ENCODE data around the gene METTL26. TPM values are rescaled to one million over a fixed set of nuclear protein-coding genes. Genes with fewer than 3 reads are reported as not detected.

METTL26 gene
- polyA plus RNA-seq, 1 experiment = 105 TPM

DNA sequence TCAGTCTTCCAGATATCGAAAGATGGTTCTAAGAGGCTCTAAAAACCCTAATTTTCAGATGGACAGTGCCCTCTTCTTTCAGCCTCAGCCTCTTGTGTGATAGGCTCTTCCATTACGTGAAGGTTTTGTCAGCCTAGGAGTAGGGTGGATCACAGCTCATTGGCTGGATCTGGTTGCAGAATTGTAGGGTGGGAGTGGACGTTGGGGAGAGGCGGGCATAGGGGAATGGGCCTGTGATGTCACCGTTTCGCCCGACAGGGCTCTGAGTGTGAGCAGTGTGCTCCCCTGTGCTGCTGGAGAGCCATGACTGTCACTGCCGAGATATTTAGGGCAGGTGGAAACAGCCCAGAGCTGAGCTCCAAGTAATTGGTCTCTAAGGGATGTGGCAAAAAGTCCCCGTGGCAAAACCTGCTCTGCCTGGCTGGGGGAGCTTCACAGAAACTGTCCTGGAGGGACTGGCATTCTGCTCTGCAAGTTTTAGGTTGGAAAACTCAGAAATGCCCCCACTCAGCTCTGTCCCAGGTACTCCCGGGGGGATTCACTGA, 11.5 kb downstream of the METTL26 start:
- ChIA-PET CTCF (no interaction called here), POLR2A (no interaction called here)
- no peaks in the 10 kb centered on the region for H3K27me3 ChIP-seq (ENCODE audit: control insufficient read depth, insufficient read depth, low read length)
- no peak overlapping the region for H3K4me3 ChIP-seq (ENCODE audit: low read depth, low read length)
- TF ChIP-seq, protein P1, sequence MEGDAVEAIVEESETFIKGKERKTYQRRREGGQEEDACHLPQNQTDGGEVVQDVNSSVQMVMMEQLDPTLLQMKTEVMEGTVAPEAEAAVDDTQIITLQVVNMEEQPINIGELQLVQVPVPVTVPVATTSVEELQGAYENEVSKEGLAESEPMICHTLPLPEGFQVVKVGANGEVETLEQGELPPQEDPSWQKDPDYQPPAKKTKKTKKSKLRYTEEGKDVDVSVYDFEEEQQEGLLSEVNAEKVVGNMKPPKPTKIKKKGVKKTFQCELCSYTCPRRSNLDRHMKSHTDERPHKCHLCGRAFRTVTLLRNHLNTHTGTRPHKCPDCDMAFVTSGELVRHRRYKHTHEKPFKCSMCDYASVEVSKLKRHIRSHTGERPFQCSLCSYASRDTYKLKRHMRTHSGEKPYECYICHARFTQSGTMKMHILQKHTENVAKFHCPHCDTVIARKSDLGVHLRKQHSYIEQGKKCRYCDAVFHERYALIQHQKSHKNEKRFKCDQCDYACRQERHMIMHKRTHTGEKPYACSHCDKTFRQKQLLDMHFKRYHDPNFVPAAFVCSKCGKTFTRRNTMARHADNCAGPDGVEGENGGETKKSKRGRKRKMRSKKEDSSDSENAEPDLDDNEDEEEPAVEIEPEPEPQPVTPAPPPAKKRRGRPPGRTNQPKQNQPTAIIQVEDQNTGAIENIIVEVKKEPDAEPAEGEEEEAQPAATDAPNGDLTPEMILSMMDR (IDR thresholded peaks at IDR 0.05; ENCODE audit: insufficient read depth, low read depth, low read length) = no peak
- no peak for DNase-seq (ENCODE audit: low read depth)
- H3K36me3 ChIP-seq (ENCODE audit: control insufficient read depth, insufficient read depth, low read length) = peaks cover 5% of the 10 kb centered on the region

DNA sequence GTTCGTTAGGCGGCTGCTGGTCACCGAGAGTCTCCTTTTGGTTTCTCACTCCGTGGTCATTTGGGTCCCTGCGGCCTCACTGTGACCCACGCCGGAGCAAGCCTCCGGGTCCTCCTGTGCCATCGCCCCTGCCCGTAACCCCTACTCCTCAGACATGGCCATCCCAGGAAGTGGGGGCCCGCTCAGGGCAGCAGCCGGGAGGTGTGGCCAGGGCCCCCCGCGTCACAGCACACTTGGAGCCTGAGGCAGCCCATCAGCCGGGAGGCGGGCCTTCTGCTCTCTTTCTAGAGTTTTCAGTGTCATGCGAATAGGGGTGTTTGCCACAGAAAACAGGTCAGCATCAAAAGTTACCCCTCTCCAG, 13.2 kb downstream of the METTL26 start:
- Histone ChIP-seq H3K36me3 (ENCODE audit: control insufficient read depth, insufficient read depth, low read length) (peaks cover 3% of the 10 kb centered on the region), H3K4me3 (ENCODE audit: low read depth, low read length) (no peak overlapping the region), H3K27me3 (ENCODE audit: control insufficient read depth, insufficient read depth, low read length) (no peaks in the 10 kb centered on the region)
- POLR2A ChIA-PET = no interaction called here
- DNase-seq (ENCODE audit: low read depth) = no peak
- TF ChIP-seq, protein P1 (IDR thresholded peaks at IDR 0.05; ENCODE audit: insufficient read depth, low read depth, low read length) = no peak
- CTCF ChIA-PET = interaction anchor here (1.7 kb wide), 1 partner anchor 22 kb away, joined by 5 read pairs; no protein-coding TSS in a partner anchor

DNA sequence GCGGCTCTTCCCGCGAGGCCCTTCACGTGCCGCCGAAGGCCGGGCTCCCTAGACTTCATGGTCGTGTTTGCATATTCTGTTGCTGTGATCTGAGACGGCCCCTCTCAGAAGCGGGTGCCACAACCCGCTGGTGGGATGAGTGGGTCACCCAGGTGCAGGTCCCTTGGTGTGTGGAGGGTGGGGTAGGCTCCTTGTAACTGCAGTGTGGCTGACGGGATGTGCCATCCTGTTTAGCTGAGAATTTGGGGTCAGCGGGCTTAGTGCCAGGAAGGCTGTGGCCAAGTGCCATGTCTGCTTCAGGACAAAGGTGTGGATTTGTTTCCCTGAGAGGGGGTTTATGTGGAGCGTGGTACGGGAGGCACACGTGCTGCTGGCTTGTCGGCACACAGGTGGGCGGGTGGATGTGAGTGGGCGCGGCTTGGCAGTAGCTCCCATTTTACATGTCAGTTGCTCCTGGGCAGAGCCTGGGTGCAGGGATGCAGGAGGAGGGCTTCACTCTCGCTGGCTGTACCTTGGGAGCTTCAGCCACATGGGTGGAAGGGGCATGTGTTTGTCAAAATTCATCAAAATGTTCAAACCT, 14.5 kb downstream of the METTL26 start:
- ChIA-PET POLR2A (no interaction called here), CTCF (interaction anchor here (1.0 to 1.7 kb wide), 3 partner anchors 21 to 75 kb away, joined by 3 to 5 read pairs (median 3); no protein-coding TSS in a partner anchor)
- TF ChIP-seq, protein P1 (IDR thresholded peaks at IDR 0.05; ENCODE audit: insufficient read depth, low read depth, low read length) = no peak
- Histone ChIP-seq H3K36me3 (ENCODE audit: control insufficient read depth, insufficient read depth, low read length) (peaks cover 1% of the 10 kb centered on the region; the same call in 1 of the 2 replicates), H3K4me3 (ENCODE audit: low read depth, low read length) (no peak overlapping the region), H3K27me3 (ENCODE audit: control insufficient read depth, insufficient read depth, low read length) (no peaks in the 10 kb centered on the region)
- DNase-seq (ENCODE audit: low read depth) = no peak

DNA sequence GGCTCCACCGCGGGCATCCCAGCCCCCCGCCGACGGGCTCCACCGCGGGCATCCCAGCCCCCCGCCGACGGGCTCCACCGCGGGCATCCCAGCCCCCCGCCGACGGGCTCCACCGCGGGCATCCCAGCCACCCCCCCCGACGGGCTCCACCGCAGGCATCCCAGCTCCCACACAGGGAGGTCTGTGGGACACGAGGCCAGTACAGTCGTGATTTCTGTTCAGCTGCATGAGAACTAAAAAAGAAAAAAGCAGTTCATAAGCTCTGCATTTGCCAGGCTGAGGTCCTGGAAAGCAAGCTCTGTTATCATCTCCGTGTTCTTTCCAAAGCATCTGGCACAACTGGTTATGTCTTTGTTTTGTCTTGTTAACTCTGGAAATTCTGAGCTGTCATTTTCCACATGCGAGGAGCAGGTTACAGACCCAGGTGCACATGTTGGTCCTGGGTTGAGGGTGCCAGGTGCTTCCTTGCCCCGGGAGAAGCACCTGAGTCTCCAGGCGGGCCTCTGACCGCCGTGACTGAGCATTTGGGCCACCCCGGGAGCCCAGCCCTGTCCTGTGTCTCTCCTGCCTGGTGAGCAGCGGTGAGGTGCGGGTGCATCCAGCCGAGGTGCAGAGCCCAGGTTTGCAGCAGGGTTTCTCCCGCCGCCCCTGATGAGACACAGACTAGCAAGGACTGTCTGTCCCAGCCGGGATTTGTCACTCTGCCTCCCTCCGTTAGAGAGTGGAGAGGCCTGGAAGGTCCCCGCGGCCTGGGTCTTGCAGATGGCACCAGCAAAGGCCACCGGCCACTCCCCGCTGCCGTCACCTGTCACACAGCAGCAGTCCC, 15.2 kb downstream of the METTL26 start:
- no peak for DNase-seq (ENCODE audit: low read depth)
- ChIA-PET POLR2A (no interaction called here), CTCF (interaction anchor here (1.0 to 1.6 kb wide), 2 partner anchors 35 to 74 kb away, joined by 3 read pairs; no protein-coding TSS in a partner anchor)
- H3K4me3 ChIP-seq (ENCODE audit: low read depth, low read length) = no peak overlapping the region
- H3K27me3 ChIP-seq (ENCODE audit: control insufficient read depth, insufficient read depth, low read length) = no peaks in the 10 kb centered on the region
- H3K36me3 ChIP-seq (ENCODE audit: control insufficient read depth, insufficient read depth, low read length) = peaks cover 1% of the 10 kb centered on the region; the same call in 1 of the 2 replicates
- TF ChIP-seq, protein P1 (IDR thresholded peaks at IDR 0.05; ENCODE audit: insufficient read depth, low read depth, low read length) = no peak

DNA sequence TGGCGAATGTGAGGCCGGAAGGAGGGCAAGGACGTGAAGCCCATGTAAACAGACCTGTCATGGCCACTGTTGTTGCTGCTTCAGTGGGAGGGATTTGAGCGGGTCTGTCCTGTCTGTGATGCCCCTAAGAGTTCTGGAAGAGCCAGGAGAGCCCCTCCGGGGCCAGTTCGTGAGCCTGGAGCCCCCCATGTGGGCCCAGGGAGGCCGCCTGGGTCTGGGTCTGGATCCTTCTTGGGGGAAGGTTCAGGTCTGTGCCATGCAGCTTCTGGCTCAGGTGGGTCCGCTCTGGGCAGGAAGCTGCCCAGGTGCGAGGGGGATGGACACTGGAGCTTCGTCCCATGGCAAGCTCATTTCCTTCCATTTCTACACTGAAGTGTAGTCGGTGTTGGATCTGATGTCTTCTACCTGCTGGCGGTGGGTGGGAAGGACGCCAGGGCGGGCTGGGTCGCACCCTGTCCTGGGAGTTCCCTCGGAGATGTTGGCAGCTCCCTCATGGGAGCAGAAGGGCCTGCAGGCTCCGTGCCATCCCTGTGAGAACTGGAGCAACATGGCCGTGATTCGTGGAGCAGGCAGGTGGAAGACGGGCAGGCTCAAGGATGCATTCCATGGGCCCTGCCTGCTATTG, 16.5 kb downstream of the METTL26 start:
- Histone ChIP-seq H3K36me3 (ENCODE audit: control insufficient read depth, insufficient read depth, low read length) (peaks cover 1% of the 10 kb centered on the region; the same call in 1 of the 2 replicates), H3K4me3 (ENCODE audit: low read depth, low read length) (no peak overlapping the region), H3K27me3 (ENCODE audit: control insufficient read depth, insufficient read depth, low read length) (no peaks in the 10 kb centered on the region)
- ChIA-PET CTCF (no interaction called here), POLR2A (no interaction called here)
- no peak for DNase-seq (ENCODE audit: low read depth)
- TF ChIP-seq, protein P1 (IDR thresholded peaks at IDR 0.05; ENCODE audit: insufficient read depth, low read depth, low read length) = no peak

Measured in BJ (cell line).